Hematopoietic multipotent progenitor cell treated with erythropoietin and hydrocortisone succinate and interleukin-3 and kit ligand, for 17 days (in vitro differentiated cells): ENCODE data around the gene NPEPL1.
"Not testable (repeated sequence)": the region's sequence is repeated elsewhere in the genome, so short reads cannot be mapped to it uniquely, and the experiment has no call there.

Experiments
- DNase-seq: peaks from one replicate; pipeline ENCODE4 v3.0.0-alpha.2; 2015; ENCODE audit warnings: low spot score

NPEPL1 gene

DNA sequence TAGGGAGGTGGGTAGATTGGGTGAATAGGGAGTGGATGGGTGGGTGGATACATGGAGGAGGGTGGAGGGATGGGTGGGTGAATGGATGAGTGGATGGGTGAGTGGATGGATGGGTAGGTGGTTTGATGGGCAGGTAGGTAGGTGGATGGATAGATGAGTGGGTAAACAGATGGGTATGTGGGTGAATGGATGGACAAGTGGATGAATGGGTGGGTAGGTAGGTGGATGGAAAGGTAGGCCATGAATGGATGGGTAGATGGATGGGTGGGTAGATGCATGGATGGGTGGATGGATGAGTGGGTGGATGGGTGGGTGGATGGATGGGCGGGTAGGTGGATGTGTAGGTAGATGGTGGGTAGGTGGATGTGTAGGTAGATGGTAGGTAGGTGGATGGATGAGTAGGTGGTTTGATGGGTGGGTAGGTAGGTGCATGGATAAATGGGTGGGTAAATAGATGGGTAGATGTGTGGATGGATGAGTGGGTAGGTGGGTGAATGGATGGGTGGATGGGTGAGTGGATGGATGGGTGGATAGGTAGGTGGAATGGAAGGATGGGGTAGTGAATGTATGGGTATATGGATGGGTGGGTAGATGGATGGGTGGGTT lies 51.4 kb downstream of the NPEPL1 start:
- DNase-seq = no peak

GRCh38 chr20:58744836-58745235 lies 52.2 kb downstream of the NPEPL1 start:
- DNase-seq = no peak

DNA sequence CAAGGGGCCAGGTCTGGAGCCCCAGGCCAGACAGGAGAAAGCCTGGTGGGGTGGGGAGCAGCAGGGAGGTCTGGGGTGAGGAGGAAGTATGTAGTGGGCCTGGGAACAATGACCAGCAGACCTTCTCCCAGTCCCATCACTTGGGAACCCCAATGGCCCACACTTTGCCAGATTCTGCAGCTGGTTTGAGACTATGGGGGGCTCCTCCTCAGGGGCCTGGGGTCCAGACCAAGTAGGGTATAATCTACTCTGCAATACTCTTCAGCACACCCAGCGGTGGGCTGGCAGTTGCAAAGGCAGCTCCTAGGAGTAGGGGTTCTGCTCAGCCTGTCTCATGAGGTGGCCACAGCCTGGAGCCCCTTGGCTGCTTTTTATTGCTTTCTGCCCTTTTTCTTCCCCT lies 52.8 kb downstream of the NPEPL1 start:
- DNase-seq = no peak

- DNase-seq = no peak
These were observed 54.0 kb downstream of the NPEPL1 start for GRCh38 chr20:58746620-58747019.

DNA sequence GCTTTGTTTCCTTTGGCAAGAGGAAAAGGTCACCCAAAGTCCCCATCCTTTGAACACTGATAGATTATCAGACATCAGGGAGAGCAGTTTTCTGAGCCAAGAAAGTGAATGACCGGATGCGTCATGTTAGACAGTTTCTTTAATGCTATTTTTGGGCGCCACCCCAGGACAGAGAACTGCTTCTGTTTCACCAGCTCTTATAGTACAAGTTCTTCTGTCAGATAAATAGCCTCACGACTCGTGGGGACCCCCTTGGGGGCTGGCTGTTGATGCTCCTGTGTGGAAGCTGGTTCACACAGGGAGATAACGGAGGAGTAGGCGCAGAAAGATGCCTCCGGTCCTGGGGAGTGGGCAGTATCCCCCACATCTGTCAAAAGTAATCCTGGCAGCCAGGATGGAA lies 54.6 kb downstream of the NPEPL1 start:
- no peak for DNase-seq

GRCh38 chr20:58748618-58749017 lies 56.0 kb downstream of the NPEPL1 start:
- DNase-seq = no peak

DNA sequence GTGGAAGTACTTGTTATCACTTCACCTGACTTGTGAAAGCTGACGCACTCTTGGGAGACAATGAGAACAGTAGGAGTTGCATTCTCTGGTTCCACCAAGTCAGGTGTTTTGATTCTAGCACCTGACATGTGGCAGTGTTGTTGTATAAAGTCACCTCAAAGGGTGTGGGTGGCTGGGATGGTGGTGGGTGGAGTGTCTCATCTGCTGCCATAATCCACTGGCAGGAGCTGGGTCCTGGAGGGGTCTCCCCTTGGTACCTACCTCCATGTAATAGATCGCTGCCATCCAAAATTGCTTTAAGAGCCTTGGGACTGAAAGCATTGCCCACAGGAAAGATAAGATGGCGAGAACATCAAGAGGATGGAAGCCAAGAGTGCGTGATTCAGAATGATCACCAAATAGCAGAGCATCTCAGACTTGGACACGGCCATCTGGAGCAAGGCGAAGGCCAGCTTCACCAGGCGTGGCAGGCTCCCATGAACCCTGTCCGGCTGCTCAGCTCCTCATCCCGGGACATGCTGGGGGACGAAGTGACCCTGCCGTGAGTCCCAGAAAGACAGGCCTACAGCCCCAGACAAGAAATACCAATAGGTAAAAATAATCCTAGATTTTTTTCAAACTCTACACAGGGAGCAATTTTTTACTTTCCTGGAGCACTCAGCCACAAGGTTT lies 56.6 kb downstream of the NPEPL1 start:
- DNase-seq = no peak

DNA sequence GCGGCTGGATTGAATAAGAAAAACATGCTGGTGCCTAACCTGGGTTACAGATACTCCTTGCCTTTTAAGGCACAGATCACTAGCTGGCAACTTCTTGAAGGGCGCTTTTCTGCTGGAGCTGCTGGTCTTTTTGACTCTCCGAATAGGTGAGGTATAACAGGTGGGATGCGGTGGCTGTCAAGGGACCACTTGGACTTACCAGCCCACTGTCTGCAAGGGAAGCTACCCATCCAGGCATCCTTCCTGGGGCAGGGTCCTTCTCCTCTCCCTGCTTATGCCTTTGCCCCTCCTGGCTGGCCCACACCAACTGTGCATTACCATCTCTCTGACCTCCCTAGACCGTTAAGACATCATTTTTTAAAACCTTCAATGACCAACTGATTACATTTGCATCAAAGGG lies 57.4 kb downstream of the NPEPL1 start:
- DNase-seq = no peak

GRCh38 chr20:58750706-58751105 lies 58.1 kb downstream of the NPEPL1 start:
- not testable (repeated sequence) for DNase-seq

- DNase-seq = no peak
These were observed 59.4 kb downstream of the NPEPL1 start for GRCh38 chr20:58751979-58752378.

DNA sequence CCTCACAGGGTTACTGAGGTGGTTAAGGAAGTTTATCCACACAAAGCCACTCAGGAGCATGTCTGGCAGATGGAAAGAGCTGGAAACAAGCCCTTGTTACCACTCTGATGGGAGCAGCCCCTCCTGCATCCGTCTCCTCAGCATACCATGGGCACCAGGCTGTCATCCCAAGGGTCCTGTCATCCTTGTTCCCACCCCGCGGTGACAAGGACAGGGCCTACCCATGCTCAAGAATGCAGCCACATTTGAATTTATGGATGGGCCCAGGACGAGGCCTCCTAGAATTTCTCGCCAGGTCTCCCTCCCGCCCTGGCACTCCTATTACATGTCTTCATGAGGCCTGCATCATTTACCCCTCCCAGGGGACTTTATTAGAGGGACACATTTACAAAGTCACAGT lies 60.0 kb downstream of the NPEPL1 start:
- no peak for DNase-seq

DNA sequence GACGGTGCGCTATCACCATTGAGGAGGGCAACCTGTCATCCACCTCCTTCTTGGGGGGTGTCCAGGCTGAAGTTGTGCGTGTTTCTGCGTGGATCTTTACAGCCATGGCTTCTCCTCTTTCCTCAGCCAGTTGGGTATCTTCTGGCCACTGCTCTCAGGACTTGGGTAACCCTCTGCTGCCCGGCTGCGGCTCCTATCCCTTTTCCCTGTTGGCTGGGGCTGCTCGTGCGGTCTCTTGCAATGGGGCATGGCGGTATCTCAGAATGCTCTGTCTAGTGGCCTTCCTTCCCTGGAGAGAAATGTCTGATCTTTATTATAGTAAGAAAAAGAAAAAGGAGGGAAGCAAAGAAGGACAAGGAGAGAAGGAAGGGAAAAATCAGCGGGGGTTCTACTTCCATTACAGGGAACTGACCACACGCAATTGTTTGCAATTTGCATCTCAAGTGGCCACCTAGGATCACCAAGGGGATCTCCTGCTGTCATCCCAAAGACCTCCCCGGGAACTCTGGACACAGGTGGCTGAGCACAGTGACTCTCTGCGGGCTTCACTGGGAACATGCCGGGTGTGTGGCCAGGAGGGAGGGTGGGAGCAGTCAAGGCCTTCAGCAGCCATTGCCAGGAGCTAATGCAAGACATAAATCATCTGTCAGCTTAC lies 60.8 kb downstream of the NPEPL1 start:
- no peak for DNase-seq

- no peak for DNase-seq
These were observed 61.4 kb downstream of the NPEPL1 start for GRCh38 chr20:58753922-58754551.

- no peak for DNase-seq
These were observed 62.0 kb downstream of the NPEPL1 start for GRCh38 chr20:58754584-58754983.

DNA sequence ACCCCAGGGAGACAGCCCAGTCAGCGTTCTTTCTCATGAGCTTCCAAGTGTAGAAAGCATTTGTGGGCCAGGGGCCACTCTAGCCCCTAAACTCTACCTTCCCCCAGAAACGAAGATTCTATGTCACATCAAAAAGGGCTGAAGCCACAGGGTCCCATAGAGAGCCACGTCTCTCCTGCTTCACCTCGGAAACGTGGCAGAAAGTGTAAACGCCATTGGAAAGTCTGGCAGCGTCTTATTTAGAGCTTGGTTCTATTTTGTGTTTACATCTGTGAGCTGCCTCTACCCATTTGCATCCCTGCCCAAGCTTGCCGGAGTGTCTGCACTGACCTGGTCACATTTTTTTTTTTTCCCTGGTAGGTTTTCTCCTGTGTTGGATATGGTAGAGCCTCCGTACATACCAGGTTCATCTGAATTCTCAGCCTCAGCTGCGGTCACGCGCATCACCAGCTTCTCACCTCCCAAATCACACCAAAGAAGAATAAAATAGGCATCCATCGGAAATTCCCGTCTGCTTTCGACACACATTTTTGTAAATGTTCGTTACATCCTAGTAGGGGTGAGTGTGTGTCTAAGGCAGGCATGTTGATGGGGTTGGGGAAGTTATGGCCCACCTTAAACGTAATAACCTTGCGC lies 62.6 kb downstream of the NPEPL1 start:
- no peak for DNase-seq

DNA sequence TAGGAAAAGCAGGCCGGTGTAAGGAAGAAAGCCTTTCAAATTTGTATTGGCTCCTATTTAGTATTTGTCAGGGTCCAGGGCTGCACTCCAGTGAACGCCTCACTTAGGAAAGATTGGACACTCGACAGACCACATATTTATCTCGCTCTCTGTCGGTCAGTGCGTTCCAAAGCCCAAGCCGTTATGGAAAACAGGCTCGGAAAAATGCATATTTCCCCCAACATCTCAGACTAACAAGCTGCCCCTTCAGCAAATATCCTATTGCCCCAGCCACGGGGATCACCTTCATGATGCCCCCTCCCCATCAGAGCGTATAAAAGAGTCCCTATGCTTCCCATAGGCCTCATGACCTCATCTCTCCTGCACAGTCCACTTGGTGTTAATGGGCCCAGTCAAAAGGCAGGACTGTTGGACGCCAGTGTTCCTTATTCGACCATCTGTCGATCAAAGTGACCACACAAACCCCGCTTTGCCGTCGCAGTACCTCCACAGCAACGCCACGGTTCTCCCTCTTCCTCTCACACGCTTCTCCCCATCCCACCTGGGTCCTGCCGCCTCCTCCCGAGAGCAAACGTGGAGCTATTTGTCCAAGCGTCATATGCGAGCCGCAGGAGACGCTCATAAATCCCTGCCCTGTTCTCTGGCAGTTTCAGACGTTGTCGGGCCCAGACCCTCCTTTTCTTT lies 63.3 kb downstream of the NPEPL1 start:
- no peak for DNase-seq

DNA sequence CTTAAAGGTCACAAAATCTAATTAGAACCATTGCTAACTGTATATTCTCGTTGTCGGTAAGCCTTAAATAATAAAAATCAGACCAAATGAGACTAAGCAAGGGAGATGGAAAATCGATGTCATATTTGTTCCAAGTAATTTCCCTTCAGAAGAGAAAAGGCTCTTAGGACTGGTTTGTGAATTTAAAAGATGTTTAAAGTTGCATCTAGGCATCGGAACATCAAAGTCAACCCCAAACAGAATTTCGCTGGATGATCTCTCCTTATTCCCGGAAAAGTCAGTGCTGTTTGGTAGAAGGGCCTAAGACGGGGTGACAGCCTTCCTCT lies 63.8 kb downstream of the NPEPL1 start:
- DNase-seq = no peak

DNA sequence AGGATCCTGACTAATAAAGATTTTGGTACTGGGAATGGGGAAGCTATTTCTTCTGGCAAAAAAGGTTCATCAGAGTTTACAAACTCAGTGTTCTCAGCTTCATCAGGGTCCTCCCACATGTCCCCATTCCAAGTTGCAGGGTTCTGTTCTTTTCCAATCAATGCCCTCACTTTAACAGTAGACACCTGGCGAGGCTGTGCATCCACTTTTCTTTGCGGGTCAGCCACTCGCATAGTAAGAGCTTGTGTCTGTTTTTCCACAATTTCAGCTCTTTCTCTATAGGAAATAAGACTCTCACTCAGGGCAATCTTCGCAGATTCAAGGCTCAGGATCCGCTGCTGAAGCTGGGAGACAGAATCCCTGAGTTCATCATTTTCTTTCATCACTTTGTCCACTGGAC lies 65.0 kb downstream of the NPEPL1 start:
- DNase-seq = not testable (repeated sequence)

DNA sequence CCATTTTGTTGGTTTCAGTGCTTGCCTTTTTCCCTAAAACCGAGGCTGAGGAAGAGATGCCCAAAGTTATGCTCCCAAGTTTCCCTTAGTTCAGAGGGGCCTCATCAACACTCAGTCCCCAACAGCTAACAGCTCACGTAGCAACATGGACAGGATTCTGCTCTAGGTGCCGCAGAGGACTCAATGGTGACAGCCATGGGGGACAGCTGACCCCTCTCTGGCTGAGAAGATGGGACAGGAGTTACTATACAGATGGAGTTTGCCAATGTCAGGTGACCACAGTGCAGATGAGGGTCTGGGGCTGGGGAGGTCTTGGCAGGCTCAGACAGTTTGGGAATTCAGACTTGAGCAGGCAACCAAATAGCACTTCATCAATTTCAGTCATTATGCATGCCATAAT lies 67.3 kb downstream of the NPEPL1 start:
- no peak for DNase-seq

- no peak for DNase-seq
These were observed 68.3 kb downstream of the NPEPL1 start for GRCh38 chr20:58760856-58761255.

DNA sequence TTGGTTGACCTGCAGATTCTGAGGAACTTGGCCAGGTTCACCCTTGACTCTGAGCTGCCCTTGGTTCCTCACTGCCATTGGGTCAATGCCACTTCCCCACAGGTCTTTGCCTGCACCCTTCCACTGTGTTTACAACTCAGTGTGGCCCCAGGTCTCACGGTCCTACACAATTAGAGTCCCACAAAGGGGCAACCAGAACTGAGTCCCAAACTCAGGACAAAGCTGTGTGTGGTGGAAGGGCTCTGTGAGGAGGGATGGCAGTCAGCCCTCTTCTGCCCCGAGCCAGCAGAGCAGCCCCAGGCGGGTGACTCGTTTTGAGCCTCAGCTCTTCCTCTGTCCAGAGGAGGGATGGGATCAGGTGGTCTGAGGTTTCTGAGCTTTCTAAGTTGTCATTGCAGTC lies 69.5 kb downstream of the NPEPL1 start:
- DNase-seq = no peak

DNA sequence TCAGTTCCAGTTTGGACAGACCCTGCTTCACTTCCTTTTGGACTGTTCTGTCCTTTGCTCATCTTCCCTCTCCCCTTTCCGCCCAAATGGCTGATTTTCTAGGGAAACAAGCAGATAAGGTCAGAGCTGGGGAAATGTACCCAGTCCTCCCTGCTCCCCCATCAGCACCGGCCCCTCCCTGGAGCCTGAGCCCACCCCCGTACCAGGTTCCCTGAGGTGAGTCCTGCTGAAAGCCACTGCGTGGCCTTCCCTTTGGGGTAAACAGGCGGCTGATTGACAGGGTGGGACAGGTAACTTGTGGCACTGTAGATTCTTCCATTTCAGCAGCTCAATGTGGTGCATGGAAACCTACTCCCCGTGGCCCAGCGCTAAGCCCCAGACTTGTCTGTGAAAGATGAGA lies 70.5 kb downstream of the NPEPL1 start:
- DNase-seq = no peak
